HG03460 (cell line): ENCODE data around the gene PDCD1.

Source experiments
- ATAC-seq: cut with Tn5 transposase; IDR thresholded peaks from one replicate; pipeline ENCODE4 v1.9.1; 2021; ENCODE audit not compliant: unreplicated experiment

Gene PDCD1

DNA sequence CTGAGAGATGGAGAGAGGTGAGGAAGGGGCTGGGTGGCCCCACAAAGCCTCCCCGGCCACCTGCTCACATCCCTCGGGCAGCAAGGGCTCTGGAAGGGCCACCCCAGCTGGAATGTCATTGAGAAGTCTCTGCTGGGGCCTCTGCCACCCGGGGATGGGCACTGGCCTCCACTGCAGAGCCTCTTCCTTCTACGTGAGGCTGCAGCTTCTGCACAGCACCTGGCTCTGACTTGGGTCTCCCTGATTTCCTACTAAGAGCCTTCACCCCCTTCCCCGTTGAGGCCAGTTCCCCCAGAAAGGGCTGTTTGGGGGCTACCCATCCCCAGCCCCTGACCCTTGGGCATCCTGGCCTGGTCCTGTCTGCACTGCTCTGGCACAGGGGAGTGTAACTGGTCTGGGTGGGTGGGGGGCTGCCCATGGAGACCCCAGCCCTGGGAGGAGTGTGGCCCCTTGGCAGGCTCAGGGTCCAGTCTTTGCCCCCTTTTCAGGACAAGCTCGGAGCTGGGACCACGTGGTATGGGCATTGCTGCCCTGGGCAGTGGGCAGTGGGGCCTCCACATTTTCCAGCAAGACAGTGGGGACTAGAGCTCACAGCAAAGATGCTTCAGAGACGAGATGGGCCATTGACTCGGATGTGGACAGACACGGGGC is 5.6 kb downstream of the PDCD1 start:
- no peak for ATAC-seq

DNA sequence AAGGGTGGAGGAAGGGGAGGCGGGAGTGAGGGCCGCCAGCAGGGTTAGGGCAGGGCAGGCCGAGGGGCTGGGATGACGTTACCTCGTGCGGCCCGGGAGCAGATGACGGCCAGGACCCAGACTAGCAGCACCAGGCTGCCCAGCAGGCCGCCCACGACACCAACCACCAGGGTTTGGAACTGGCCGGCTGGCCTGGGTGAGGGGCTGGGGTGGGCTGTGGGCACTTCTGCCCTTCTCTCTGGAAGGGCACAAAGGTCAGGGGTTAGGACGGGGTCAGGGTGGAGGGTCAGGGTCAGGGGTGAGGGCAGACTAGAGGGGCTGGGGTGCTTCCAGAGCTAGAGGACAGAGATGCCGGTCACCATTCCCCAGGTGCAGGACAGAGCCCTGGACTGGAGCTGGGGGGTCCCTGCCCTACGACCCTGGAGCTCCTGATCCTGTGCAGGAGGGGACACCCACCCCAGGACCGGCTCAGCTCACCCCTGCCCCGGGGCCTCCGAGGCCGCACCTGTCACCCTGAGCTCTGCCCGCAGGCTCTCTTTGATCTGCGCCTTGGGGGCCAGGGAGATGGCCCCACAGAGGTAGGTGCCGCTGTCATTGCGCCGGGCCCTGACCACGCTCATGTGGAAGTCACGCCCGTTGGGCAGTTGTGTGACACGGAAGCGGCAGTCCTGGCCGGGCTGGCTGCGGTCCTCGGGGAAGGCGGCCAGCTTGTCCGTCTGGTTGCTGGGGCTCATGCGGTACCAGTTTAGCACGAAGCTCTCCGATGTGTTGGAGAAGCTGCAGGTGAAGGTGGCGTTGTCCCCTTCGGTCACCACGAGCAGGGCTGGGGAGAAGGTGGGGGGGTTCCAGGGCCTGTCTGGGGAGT is 6.3 kb downstream of the PDCD1 start:
- ATAC-seq = no peak

DNA sequence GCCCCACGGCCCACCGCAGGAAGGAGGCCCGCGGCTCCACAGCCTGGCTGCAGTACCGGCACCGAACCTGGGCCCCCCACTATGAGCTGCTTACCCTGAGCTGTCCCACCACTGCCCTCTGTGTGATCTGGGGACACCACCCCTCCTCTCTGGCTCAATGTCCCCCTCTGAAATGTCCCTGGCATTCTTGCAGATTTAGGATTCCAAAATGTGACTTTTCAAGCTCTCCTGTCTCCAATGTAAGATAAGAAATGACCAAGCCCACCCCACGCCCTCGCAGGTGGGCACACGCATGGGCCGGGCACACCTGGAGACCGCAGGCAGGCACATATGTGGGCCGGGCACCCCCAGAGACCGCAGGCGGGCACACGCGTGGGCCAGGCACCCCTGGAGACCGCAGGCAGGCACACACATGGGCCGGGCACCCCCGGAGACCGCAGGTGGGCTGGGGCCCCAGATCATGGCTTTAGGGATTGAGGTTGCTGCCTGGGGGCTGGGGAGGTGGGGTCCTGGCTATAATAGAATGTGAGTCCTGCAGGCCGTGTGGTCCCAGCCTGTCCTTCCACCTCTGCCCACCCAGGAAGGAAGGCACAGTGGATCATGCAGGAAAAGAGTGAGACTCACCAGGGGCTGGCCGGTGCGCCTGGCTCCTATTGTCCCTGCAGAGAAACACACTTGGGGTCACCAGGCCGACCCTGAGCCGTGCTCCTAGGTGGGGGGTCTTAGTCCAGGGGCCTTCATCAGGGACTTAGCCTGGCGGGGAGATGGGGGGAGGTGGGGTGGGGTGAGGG is 7.2 kb downstream of the PDCD1 start:
- ATAC-seq = no peak

DNA sequence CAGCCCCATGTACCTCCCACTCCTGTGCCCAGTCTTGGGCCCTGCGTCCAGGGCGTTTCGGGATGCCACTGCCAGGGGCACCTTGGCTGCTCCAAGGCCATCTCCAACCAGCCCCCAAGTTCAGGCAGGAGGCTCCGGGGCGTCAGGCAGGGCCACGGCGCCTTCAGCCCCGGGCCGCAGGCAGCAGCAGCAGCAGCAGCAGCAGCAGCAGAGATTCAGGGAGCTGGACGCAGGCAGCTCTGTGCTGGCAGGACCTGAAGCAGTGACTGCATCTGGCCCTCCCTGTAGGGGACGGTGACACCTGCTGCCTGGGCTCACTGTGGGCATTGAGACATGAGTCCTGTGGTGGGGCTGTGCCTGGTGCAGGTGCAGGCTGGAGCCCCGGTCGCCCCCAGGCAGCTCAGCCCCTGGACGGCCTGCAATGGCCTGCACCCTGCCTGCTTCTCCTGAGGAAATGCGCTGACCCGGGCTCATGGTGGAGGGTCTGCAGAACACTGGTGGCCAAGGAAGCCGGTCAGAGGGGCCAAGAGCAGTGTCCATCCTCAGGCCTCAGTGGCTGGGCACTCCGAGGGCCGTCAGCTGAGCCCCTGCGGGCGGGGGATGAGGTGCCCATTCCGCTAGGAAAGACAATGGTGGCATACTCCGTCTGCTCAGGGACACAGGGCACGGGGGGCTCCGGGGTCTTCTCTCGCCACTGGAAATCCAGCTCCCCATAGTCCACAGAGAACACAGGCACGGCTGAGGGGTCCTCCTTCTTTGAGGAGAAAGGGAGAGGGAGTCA is 8.0 kb downstream of the PDCD1 start:
- ATAC-seq = no peak

DNA sequence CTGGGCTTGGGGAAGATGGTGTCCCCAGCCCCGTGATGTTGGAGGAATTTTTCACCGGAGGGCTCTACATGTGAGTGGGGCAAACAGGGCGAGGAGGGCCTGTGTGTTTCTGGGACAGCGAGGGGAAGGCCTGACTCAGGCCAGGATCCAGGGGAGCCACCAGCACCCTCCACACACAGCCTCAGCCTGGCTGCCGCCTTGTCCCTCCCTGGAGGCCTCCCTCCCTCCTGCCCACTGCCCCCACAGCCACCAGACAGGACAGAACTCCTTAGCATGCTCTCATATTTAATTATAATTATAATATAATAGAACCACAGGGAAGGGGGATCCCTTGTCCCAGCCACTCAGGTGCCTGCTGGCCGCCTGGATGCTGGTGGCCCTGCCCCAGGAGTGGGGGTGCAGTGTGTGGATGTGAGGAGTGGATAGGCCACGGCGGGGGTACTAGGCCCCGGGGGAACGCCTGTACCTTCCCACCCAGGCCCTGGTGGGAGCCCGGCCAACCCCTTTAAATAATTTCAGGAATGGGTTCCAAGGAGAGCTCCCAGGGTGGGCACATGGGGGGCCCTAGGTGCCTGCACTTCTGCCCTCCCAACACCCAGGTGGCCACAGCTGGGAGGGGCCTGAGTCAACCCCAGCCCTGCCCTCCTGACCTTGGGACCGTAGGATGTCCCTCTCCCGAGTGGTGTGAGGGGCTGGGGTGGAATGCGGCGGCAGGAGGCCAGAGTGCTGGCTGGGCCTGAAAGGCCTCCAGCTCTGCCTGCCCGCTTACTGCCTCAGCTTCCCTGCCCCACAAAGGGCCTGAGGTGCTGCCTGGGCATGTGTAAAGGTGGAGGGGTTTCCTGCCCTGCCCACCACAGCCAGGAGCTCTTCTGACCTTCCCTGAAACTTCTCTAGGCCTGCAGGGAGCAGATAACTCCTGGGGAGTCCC is 8.8 kb downstream of the PDCD1 start:
- ATAC-seq = no peak

DNA sequence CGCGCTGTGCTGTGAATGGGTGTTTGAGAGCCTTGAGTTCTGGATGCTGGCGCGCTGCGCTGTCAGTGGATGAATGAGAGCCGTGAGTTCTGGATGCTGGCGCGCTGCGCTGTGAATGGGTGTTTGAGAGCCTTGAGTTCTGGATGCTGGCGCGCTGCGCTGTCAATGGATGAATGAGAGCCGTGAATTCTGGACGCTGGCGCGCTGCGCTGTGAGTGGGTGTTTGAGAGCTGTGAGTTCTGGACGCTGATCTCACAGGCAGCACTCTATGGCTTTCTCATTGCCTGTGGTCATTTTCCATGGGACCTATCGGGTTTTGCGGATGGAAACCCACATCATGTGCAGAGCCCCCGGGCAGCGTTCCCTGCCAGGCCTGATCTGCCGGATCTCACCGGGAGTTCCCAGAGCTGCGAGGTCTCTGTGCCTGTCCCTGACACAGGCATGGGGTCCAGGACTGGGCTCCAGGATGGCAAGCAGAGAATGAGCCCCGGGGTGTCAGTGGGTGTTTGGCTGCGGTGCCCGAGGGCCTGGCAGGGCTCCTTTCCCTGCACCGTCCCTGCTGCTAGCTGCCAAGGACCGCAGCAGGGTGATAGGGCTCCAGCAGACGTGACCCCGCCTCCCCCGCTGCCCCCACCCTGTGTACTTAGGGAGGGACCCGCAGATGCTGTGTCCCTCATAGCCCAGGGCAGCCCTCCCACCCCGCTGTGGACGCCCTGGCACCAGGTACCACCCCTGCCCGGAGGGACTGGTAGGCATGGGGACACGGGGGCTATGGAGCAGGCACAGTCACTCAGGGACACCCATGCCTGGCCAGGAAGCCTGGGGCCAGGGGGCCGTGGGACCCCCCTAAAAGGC is 9.7 kb downstream of the PDCD1 start:
- ATAC-seq = no peak

DNA sequence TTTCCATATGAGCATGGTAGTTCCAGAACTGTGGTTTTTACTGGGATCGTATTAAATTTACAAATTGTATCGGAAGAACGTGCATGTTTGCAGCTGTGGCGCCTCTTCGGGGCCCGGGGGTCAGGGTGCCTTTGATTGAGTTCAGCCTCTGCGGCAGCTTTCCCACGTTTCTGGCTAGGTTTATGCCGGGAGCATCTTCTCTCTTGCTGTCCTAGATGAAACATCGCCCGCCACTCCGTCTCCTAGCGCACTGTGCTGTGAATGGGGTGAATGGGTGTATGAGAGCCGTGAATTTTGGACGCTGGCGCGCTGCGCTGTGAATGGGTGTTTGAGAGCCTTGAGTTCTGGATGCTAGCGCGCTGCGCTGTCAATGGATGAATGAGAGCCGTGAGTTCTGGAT is 12.3 kb downstream of the PDCD1 start:
- no peak for ATAC-seq

DNA sequence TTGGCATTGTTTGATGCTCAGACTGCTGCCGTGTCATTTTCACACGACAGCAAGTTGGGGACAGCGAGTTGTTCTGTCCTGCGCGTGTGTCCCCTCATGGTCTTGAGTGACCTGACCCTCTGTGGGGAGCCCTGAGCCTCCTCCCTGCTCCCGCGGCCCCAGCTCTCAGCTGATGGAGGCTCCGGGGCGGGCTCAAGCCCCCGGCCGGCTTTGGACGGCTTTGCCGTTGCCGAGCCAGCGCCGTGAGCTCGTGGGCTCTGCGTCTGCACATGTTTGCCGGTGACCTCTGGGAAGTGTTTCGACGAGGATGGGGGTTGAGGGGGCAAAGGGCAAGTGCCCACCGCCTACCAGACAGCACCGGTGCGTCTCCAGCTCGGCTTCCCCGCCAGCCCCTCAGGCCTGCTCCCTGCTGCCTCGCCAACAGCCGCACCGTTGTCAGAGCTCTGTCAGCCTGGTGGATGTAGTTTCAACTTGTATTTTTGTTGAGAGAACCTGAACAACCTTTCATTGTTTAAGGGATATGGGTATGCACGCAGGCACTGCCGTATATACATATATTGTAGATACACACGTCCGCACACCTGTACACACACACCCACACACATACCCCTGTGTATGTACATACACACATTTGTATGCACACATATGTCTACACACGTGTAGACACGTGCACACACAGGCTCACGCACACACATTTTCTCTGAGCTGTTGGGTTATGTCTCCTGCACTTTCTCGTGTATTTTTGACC is 13.7 kb downstream of the PDCD1 start:
- ATAC-seq = no peak

DNA sequence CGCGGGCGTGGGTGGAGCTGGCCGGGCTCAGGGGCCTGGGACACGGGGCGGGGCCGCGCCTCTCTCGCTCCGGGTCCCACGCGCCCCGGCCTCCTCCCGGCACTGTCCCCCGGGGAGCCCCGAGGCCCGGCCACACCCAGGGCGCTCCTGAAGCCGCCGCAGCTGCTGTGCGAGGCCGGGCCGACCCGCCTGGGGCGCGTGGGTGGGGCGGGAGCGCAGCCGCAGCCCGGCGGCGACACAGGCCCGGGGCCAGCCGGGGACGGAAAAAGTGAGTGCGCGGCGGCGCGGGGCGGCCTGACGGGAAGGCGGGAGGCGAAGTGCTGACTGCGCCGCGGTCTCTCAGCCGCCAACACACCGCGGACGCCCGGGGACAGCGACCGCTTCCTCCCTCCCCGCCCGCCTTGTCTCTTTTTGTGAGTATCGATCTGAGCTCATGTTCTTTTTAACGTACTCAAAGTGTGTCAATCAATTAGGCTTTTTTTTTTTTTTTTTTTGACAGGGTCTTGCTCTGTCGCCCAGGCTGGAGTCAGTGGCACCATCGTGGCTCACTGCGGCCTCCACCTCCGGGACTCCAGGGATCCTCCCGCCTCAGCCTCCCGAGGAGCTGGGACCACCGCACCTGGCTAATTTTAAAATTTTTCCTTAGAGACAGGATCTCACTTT is 14.5 kb downstream of the PDCD1 start:
- peak; percentile 44 for ATAC-seq

DNA sequence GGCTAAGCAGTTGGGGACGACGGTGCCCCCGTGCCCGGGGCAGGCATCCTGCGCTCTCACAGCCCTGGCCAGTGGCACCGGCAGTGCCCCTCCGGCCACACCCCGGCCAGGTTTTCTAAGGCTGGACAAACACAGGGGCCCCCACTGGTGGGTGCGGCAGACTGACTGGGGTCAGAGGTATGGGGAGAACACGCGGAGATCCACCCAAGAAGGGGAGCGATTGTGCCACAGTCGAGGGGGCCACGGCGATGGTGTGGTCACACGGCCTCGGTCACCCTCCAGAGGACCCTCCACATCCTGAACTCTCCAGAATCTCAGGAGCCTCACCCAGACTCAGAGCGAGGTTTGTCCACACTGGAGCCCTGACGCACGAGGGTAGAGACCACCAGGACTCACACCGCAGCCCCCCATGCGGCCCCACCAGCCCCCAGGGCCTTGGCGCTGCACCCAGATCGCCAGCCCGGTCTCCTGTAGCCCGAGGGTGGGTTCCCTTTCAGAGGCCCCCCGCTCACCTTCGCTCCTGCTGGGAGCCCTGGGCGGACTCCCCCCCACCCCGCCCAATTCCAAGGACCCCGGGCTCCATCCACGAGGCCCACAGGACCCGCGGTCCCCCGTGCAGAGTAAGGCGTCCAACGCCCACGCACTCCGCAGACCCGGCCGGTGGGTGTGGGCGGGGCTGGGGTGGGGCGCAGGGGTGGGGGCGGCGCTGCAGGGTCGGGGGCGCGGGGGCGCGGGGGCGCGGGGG is 15.2 kb downstream of the PDCD1 start:
- ATAC-seq = peak; percentile 10

DNA sequence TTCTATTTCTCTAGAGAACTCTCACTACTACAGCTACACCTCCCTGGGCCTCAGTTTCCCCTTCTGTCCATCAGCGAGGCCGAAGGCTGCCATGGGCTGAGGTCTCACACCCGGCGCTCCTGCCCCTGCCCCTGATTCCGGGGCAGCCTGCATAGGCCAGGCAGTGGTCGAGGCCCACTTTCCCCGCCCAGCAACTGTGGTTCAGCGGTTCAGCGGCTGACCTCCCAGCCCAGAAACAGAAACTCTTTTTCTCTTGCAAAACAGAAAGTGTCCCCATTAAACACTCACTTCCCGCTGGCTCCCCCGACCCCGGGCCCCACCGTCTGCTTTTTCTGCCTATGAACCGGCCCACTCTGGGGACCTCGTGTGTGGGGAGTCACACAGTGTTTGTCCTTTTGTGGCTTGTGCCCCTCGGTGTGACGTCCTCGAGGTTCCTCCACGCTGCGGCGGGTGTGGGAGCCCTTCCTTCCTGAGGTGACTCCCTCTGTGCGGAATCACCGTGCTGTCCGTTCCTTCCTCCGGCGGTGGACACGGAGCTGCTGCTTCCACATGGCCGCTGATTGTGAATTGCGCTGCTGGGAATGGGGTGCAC is 16.0 kb downstream of the PDCD1 start:
- ATAC-seq = peak; percentile 59

DNA sequence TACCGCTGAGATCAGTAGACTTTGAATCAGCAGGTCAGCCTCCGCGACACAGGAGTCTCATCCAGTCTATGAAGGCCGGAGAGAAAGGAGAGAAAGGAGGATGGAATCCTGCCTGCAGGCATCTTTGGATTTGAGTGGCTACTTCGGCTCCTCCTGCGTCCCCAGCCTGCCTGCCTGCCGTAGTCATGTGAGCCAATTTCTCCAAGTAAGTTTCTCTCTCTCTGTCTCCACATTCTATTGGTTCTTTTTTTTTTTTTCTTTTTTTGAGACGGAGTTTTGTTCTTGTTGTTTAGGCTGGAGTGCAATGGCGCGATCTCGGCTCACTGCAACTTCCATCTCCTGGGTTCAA is 16.7 kb downstream of the PDCD1 start:
- no peak for ATAC-seq

DNA sequence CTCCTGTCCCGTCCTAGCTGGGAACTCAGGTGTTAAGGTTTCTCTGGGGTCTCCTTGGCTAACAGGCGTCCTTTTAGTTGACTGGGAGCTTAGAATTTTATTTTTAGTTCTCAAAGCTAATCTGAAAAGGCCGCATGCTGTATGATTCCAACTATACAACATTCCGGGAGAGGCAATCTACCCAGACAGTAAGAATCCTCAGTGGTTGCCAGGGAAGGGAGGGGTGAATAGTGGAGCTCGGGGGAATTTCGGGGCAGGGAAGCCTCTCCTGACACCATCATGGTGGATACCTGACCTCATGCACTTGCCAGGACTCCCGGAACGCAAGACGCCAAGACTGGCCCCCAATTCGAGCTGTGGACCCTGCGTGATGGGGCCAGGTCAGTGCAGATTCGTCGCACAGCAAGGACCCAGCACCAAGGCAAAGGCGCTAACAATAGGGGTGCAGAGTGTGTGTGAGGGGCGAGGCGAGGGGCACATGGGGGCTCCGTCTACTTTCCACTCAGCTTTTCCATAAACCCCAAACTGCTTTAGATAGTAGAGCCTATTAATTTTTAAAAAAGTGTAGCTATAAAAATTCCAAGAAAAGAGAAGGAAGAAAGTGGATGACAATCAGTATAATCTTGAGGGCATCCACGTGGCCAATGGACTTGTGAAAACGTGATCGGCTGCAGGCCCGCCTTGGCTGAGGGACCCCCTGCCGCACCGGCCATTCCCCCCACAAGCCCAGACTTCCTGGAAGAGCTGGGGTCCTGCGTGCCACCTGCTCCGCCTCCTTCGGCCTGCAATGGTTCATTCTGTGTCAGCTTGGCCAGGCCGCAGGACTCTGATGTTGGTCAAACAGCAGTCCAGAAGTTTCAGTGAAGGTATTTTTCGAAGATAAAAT is 17.3 kb downstream of the PDCD1 start:
- ATAC-seq = no peak

DNA sequence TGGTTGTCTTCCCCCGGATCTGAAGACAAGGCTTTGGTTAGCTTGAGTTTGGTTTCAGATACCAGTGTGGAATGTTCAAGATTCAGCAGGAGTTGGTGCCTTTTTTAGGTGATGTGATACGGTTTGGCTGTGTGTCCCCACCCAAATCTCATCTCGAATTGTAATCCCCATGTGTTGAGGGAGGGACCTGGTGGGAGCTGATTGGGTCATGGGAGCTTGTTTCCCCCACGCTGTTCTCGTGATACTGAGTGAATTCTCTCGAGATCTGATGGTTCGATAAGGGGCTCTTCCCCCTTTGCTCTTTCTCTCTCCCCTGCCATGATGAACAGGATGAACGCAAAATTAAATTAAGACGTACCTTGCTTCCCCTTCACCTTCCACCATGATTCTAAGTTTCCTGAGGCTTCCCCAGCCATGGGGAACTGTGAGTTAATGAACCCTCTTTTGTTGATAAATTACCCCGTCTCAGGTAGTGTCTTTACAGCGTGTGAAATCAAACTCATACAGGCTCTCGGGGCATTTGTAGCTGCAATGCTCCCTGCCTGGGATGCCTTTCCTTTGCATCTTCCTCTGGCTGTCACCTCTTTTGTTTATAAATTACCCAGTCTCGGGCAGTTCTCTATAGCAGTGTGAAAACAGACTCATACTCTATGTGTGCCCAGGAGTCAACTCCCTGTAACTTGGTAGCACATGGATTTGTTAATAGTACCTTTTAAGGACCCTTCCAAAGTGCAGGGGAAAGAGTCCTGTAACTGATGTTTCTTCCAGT is 21.3 kb downstream of the PDCD1 start:
- no peak for ATAC-seq

DNA sequence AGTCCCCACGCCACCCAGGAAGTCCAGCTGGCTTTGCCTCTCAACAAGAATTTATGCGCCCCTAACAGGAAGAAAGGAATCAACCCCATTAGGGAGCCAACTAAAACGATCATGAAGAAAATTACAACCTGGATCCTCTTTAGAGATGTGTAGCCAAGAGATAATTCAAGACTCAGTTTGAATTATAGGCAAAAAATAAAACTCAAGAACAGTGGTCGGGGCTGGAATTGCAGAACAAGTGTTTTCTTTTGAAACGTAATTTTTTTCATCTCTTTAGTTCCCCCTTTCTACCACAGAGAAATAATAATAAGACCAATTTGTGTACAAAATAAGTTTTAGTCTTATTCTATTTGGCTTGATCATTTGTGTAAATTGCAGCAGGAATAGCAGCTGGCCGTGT is 22.4 kb downstream of the PDCD1 start:
- no peak for ATAC-seq
